Activated CD4-positive, alpha-beta T cell treated with anti-CD3 and anti-CD28 coated beads for 36 hours (primary cell): Measurements from ENCODE around the gene MPV17. TPM values are rescaled to one million over a fixed set of nuclear protein-coding genes. Genes with fewer than 3 reads are reported as not detected.
"Not testable (repeated sequence)": the region's sequence is repeated elsewhere in the genome, so short reads cannot be mapped to it uniquely, and the experiment has no call there.

Experiments used
- ATAC-seq: fragments of 200-7000 bp; cut with Tn5 transposase; one replicate; pipeline ENCODE4 v1.10.0; 2021; ENCODE audit warnings: mild to moderate bottlenecking, moderate library complexity
- CTCF ChIA-PET: fragments of 350-600 bp; sonication (Branson Sonifier 250); formaldehyde crosslinking; loops from one replicate; lab custom pipeline; 2021; ENCODE audit warnings: antibody characterized with exemption; lab: Charles Lee
- POLR2A ChIA-PET: fragments of 350-600 bp; sonication (Branson Sonifier 250); formaldehyde crosslinking; loops from one replicate; lab custom pipeline; 2021; ENCODE audit warnings: antibody characterized with exemption, inconsistent platforms; lab: Charles Lee
- DNase-seq: peaks from one replicate; pipeline ENCODE4 v3.0.0-alpha.2; 2020
- H3K27ac Mint-ChIP-seq: one replicate; pipeline ENCODE4 v1.8.0; 2021; ENCODE audit warnings: mixed read lengths
- H3K27me3 Mint-ChIP-seq: one replicate; pipeline ENCODE4 v1.8.0; 2021; ENCODE audit warnings: mixed read lengths
- H3K36me3 Mint-ChIP-seq: one replicate; pipeline ENCODE4 v1.8.0; 2021; ENCODE audit warnings: low read depth, mixed read lengths
- H3K4me1 Mint-ChIP-seq: one replicate; pipeline ENCODE4 v1.8.0; 2021; ENCODE audit warnings: mixed read lengths
- H3K4me3 Mint-ChIP-seq: one replicate; pipeline ENCODE4 v1.8.0; 2021; ENCODE audit warnings: mild to moderate bottlenecking, moderate library complexity, mixed read lengths
- H3K9me3 Mint-ChIP-seq: one replicate; pipeline ENCODE4 v1.8.0; 2021; ENCODE audit warnings: low read depth, mixed read lengths
- intact Hi-C, 2 experiments: fragments of 100-400 bp; cut with DNase I in 1 of 2; cut with micrococcal nuclease in 1 of 2; formaldehyde crosslinking; loops; one replicate each; pipeline versions ENCODE4 v1.14.2 to v1.15.1; 2022 to 2024; cut with DNase I, micrococcal nuclease
- total RNA-seq, 2 experiments: library from RNA; stranded (reverse); gene quantifications; one replicate each; pipeline ENCODE4 v1.2.3, GENCODE V29; 2021

The MPV17 gene
- total RNA-seq, 2 experiments from 2014 or later = 93.4 to 103 TPM

- no peaks in the 10 kb centered on the region for H3K9me3 Mint-ChIP-seq
- DNase-seq (no peak), ATAC-seq (no peak)
- POLR2A ChIA-PET = interaction anchor here (0.6 kb wide), 1 partner anchor 227 kb away, joined by 6 read pairs; no protein-coding TSS in a partner anchor
- H3K36me3 Mint-ChIP-seq = peaks cover 30% of the 10 kb centered on the region
- peaks cover 10% of the 10 kb centered on the region for H3K27me3 Mint-ChIP-seq
- CTCF ChIA-PET = no interaction called here
- no peak overlapping the region for H3K4me3 Mint-ChIP-seq
- peaks cover 4% of the 10 kb centered on the region for H3K4me1 Mint-ChIP-seq
- no peak overlapping the region for H3K27ac Mint-ChIP-seq
- intact Hi-C loops = loop anchor here in 1 of 2 experiments (5.0 to 10.0 kb wide), 2 partner anchors 45 to 463 kb away; partner anchors contain the start of genes DPYSL5 and SLC30A3
Observed at GRCh38 chr2:27307545-27308358, 15.1 kb downstream of the MPV17 start.

GRCh38 chr2:27307287-27307544 is 15.7 kb downstream of the MPV17 start:
- peaks cover 26% of the 10 kb centered on the region for H3K36me3 Mint-ChIP-seq
- POLR2A ChIA-PET = no interaction called here
- H3K9me3 Mint-ChIP-seq = no peaks in the 10 kb centered on the region
- CTCF ChIA-PET = interaction anchor here (0.5 kb wide), 1 partner anchor 762 kb away, joined by 4 read pairs; no protein-coding TSS in a partner anchor
- no peak for DNase-seq
- no peak overlapping the region for H3K4me3 Mint-ChIP-seq
- peaks cover 5% of the 10 kb centered on the region for H3K4me1 Mint-ChIP-seq
- peaks cover 10% of the 10 kb centered on the region for H3K27me3 Mint-ChIP-seq
- no peak overlapping the region for H3K27ac Mint-ChIP-seq
- intact Hi-C loops = loop anchor here in 1 of 2 experiments (5.0 to 10.0 kb wide), 2 partner anchors 45 to 462 kb away; partner anchors contain the start of genes DPYSL5 and SLC30A3
- ATAC-seq = no peak

GRCh38 chr2:27306573-27307286 is 16.2 kb downstream of the MPV17 start:
- POLR2A ChIA-PET = no interaction called here
- peaks cover 22% of the 10 kb centered on the region for H3K36me3 Mint-ChIP-seq
- CTCF ChIA-PET = interaction anchor here (0.5 kb wide), 1 partner anchor 762 kb away, joined by 4 read pairs; no protein-coding TSS in a partner anchor
- DNase-seq (peak; percentile 58), ATAC-seq (peak; percentile 57)
- intact Hi-C loops = loop anchor here in 1 of 2 experiments (5.0 to 10.0 kb wide), 2 partner anchors 44 to 462 kb away; partner anchors contain the start of genes DPYSL5 and SLC30A3
- no peaks in the 10 kb centered on the region for H3K9me3 Mint-ChIP-seq
- H3K4me1 Mint-ChIP-seq = peaks cover 5% of the 10 kb centered on the region
- no peak overlapping the region for H3K27ac Mint-ChIP-seq
- H3K4me3 Mint-ChIP-seq = peak overlapping the region; percentile 33
- H3K27me3 Mint-ChIP-seq = peaks cover 10% of the 10 kb centered on the region

- intact Hi-C loops = loop anchor here in 1 of 2 experiments (5.0 to 10.0 kb wide), 2 partner anchors 44 to 461 kb away; partner anchors contain the start of genes DPYSL5 and SLC30A3
- Mint-ChIP-seq H3K27ac (no peak overlapping the region), H3K9me3 (no peaks in the 10 kb centered on the region), H3K4me1 (peaks cover 5% of the 10 kb centered on the region), H3K36me3 (peaks cover 16% of the 10 kb centered on the region), H3K27me3 (peaks cover 10% of the 10 kb centered on the region), H3K4me3 (no peak overlapping the region)
- POLR2A ChIA-PET = no interaction called here
- CTCF ChIA-PET = interaction anchor here (0.7 to 0.9 kb wide), 2 partner anchors 18 to 22 kb away, joined by 3 to 4 read pairs; no protein-coding TSS in a partner anchor
- no peak for DNase-seq
- ATAC-seq = peak; percentile 8
Observed at GRCh38 chr2:27306136-27306535, 16.8 kb downstream of the MPV17 start.

- H3K4me1 Mint-ChIP-seq = peaks cover 5% of the 10 kb centered on the region
- intact Hi-C loops = loop anchor here in 1 of 2 experiments (5.0 to 10.0 kb wide), 2 partner anchors 43 to 461 kb away; partner anchors contain the start of genes DPYSL5 and SLC30A3
- H3K27ac Mint-ChIP-seq = no peak overlapping the region
- peaks cover 10% of the 10 kb centered on the region for H3K27me3 Mint-ChIP-seq
- no peak for ATAC-seq
- CTCF ChIA-PET = interaction anchor here (0.6 to 3.7 kb wide), 8 partner anchors 18 to 383 kb away, joined by 3 to 22 read pairs (median 3); partner anchors contain the start of gene TRIM54
- H3K9me3 Mint-ChIP-seq = no peaks in the 10 kb centered on the region
- no peak for DNase-seq
- POLR2A ChIA-PET = no interaction called here
- H3K36me3 Mint-ChIP-seq = peaks cover 15% of the 10 kb centered on the region
- H3K4me3 Mint-ChIP-seq = no peak overlapping the region
Observed at GRCh38 chr2:27305516-27305915, 17.4 kb downstream of the MPV17 start.

GRCh38 chr2:27304488-27305240 is 18.2 kb downstream of the MPV17 start:
- Mint-ChIP-seq H3K4me3 (no peak overlapping the region), H3K27ac (no peak overlapping the region), H3K27me3 (peaks cover 10% of the 10 kb centered on the region), H3K36me3 (peaks cover 11% of the 10 kb centered on the region), H3K9me3 (no peaks in the 10 kb centered on the region), H3K4me1 (peaks cover 5% of the 10 kb centered on the region)
- CTCF ChIA-PET = interaction anchor here (0.6 to 3.7 kb wide), 11 partner anchors 12 to 382 kb away, joined by 3 to 23 read pairs (median 3); partner anchors contain the start of gene TRIM54
- DNase-seq (no peak), ATAC-seq (no peak)
- intact Hi-C loops = loop anchor here in 1 of 2 experiments (5.0 to 10.0 kb wide), 5 partner anchors 42 to 460 kb away; partner anchors contain the start of genes DPYSL5 and SLC30A3
- POLR2A ChIA-PET = no interaction called here

- H3K4me3 Mint-ChIP-seq = peak overlapping the region; percentile 56
- ATAC-seq (peak; percentile 78), DNase-seq (peak; percentile 67)
- peaks cover 10% of the 10 kb centered on the region for H3K27me3 Mint-ChIP-seq
- intact Hi-C loops = loop anchor here (1.0 to 10.0 kb wide), 8 partner anchors 23 to 459 kb away; partner anchors contain the start of gene DPYSL5 (in 1 of the 2)
- POLR2A ChIA-PET = interaction anchor here (1.0 kb wide), 1 partner anchor 52 kb away, joined by 6 read pairs; no protein-coding TSS in a partner anchor
- H3K4me1 Mint-ChIP-seq = peaks cover 5% of the 10 kb centered on the region
- no peaks in the 10 kb centered on the region for H3K9me3 Mint-ChIP-seq
- CTCF ChIA-PET = interaction anchor here (0.6 to 4.4 kb wide), 57 partner anchors 8 to 1214 kb away, joined by 3 to 44 read pairs (median 4); partner anchors contain the start of genes MPV17, SLC30A3 and TRIM54
- peaks cover 2% of the 10 kb centered on the region for H3K36me3 Mint-ChIP-seq
- peak overlapping the region; percentile 24 for H3K27ac Mint-ChIP-seq
Observed at GRCh38 chr2:27303093-27304025, 19.5 kb downstream of the MPV17 start.

GRCh38 chr2:27300606-27301005 is 22.3 kb downstream of the MPV17 start:
- not testable (repeated sequence) for DNase-seq
- intact Hi-C loops = loop anchor here in 1 of 2 experiments (5.0 to 10.0 kb wide), 4 partner anchors 48 to 456 kb away; partner anchors contain the start of gene DPYSL5

GRCh38 chr2:27298391-27299080 is 24.4 kb downstream of the MPV17 start:
- Mint-ChIP-seq H3K4me1 (peaks cover 5% of the 10 kb centered on the region), H3K36me3 (no peaks in the 10 kb centered on the region), H3K27me3 (no peaks in the 10 kb centered on the region), H3K4me3 (no peak overlapping the region), H3K9me3 (no peaks in the 10 kb centered on the region), H3K27ac (no peak overlapping the region)
- POLR2A ChIA-PET = no interaction called here
- ATAC-seq (no peak), DNase-seq (no peak)
- intact Hi-C loops = no loop called here
- CTCF ChIA-PET = interaction anchor here (0.6 to 1.5 kb wide), 5 partner anchors 8 to 333 kb away, joined by 3 to 5 read pairs (median 4); no protein-coding TSS in a partner anchor

More at GRCh38 chr2:27300606-27301005, 22.3 kb downstream of the MPV17 start:
- CTCF ChIA-PET = interaction anchor here (0.6 to 4.4 kb wide), 6 partner anchors 10 to 339 kb away, joined by 3 to 44 read pairs (median 4); partner anchors contain the start of gene TRIM54
- H3K9me3 Mint-ChIP-seq, POLR2A ChIA-PET, H3K27ac Mint-ChIP-seq, H3K4me3 Mint-ChIP-seq, H3K36me3 Mint-ChIP-seq, ATAC-seq, H3K27me3 Mint-ChIP-seq, H3K4me1 Mint-ChIP-seq: not testable (repeated sequence)
